Adrenal gland (tissue), 5 donors: ENCODE measurements around the gene TBC1D2.

Source experiments
- CTCF ChIP-seq, 6 experiments: fragments of 450-650 bp in 4 of 6; fragments of 200-600 bp in 2 of 6; sonication (generic) in 1 of 6; IDR thresholded peaks; 1 replicate in 5 of 6; 2 replicates in 1 of 6; pipeline versions ENCODE4 v1.5.1 to v1.8.0; 2016 to 2021; ENCODE audit warnings: antibody characterized with exemption in 6 of 6, mild to moderate bottlenecking in 2 of 6, moderate library complexity in 1 of 6
- POLR2A ChIP-seq, 2 donors: fragments of 450-650 bp; IDR thresholded peaks; one replicate each; pipeline ENCODE4 v1.6.1; 2017; ENCODE audit warnings: antibody characterized with exemption in 2 of 2, mild to moderate bottlenecking in 2 of 2, moderate library complexity in 1 of 2
- donor health status: DM: no; HTN: no; CAD: no.

DNA sequence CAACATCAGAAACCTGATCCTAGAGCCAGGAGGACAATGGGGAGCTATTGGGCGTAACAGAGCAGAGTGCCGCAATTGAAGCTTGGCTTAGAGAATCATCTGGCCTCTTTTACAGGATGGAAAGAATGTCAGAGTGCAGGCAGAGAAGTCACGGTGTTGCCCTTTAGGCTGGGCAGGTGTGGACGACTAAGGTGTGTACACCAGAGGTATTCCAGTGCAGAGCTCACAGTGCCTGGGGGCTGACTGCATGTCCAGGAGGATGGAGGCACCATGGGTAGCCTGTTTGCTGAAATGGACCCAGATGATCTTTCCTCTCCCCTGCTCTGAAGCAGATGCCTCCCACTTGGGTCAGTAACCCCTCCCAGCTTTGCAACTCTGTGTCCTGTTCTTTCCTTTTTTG lies 48.9 kb upstream of the TBC1D2 start:
- no peak for TF ChIP-seq CTCF (IDR thresholded peaks at IDR 0.05)
- TF ChIP-seq POLR2A (IDR thresholded peaks at IDR 0.05): no peak
